Mesothelial cell of epicardium (in vitro differentiated cells): ENCODE results near the gene GABPB1. TPM values are rescaled to one million over a fixed set of nuclear protein-coding genes. Genes with fewer than 3 reads are reported as not detected.

Experiments used
- DNase-seq, 2 experiments: peaks; one replicate each; pipeline ENCODE4 v3.0.0; 2021; ENCODE audit warnings: low spot score in 2 of 2; ENCODE audit not compliant: unreplicated experiment in 2 of 2
- H3K27ac Mint-ChIP-seq: 2 replicates; pipeline ENCODE4 v1.8.0; 2021; ENCODE audit warnings: mixed read lengths
- H3K27me3 Mint-ChIP-seq: 2 replicates; pipeline ENCODE4 v1.8.0; 2021; ENCODE audit warnings: low read depth, mixed read lengths
- H3K36me3 Mint-ChIP-seq: 2 replicates; pipeline ENCODE4 v1.8.0; 2021; ENCODE audit warnings: mixed read lengths
- H3K4me1 Mint-ChIP-seq: 2 replicates; pipeline ENCODE4 v1.8.0; 2021; ENCODE audit warnings: mixed read lengths
- H3K4me3 Mint-ChIP-seq: 2 replicates; pipeline ENCODE4 v1.8.0; 2021; ENCODE audit warnings: mild to moderate bottlenecking, moderate library complexity, mixed read lengths
- H3K9me3 Mint-ChIP-seq: 2 replicates; pipeline ENCODE4 v1.8.0; 2021; ENCODE audit warnings: mixed read lengths
- CTCF ChIP-seq: fragments of 200-600 bp; sonication (generic); IDR thresholded peaks from one replicate; pipeline ENCODE4 v1.5.0; 2021; ENCODE audit warnings: antibody characterized with exemption; ENCODE audit not compliant: unreplicated experiment
- total RNA-seq: library from RNA; stranded (reverse); gene quantifications from 3 replicates; pipeline ENCODE4 v1.2.1, GENCODE V29; 2021

Gene GABPB1
- total RNA-seq, 1 donor from 2014 or later: 24.0 TPM

GRCh38 chr15:50275908-50276307, 79.1 kb downstream of the GABPB1 start:
- peaks cover 4% of the 10 kb centered on the region for H3K4me1 Mint-ChIP-seq
- no peak overlapping the region for H3K4me3 Mint-ChIP-seq
- peaks cover 5% of the 10 kb centered on the region for H3K36me3 Mint-ChIP-seq
- no peak overlapping the region for H3K27ac Mint-ChIP-seq
- no peak for DNase-seq
- no peak for TF ChIP-seq CTCF
- H3K9me3 Mint-ChIP-seq: no peaks in the 10 kb centered on the region
- no peaks in the 10 kb centered on the region for H3K27me3 Mint-ChIP-seq

- H3K27ac Mint-ChIP-seq: no peak overlapping the region
- no peaks in the 10 kb centered on the region for H3K9me3 Mint-ChIP-seq
- peaks cover 4% of the 10 kb centered on the region for H3K4me1 Mint-ChIP-seq
- no peak for TF ChIP-seq CTCF
- H3K4me3 Mint-ChIP-seq: no peak overlapping the region
- no peaks in the 10 kb centered on the region for H3K27me3 Mint-ChIP-seq
- DNase-seq: no peak
- H3K36me3 Mint-ChIP-seq: peaks cover 5% of the 10 kb centered on the region
These were observed 79.9 kb downstream of the GABPB1 start for GRCh38 chr15:50275091-50275490.

- no peak for TF ChIP-seq CTCF
- no peak overlapping the region for H3K27ac Mint-ChIP-seq
- H3K9me3 Mint-ChIP-seq: no peaks in the 10 kb centered on the region
- no peak for DNase-seq
- peaks cover 18% of the 10 kb centered on the region for H3K27me3 Mint-ChIP-seq
- no peaks in the 10 kb centered on the region for H3K4me1 Mint-ChIP-seq
- H3K36me3 Mint-ChIP-seq: no peaks in the 10 kb centered on the region
- H3K4me3 Mint-ChIP-seq: no peak overlapping the region
These were observed 87.4 kb downstream of the GABPB1 start for GRCh38 chr15:50267577-50267976.

- H3K9me3 Mint-ChIP-seq: no peaks in the 10 kb centered on the region
- H3K27me3 Mint-ChIP-seq: peaks cover 18% of the 10 kb centered on the region
- no peaks in the 10 kb centered on the region for H3K4me1 Mint-ChIP-seq
- H3K27ac Mint-ChIP-seq: no peak within 1 kb of the TSS
- DNase-seq: no peak
- no peaks in the 10 kb centered on the region for H3K36me3 Mint-ChIP-seq
- no peak within 1 kb of the TSS for H3K4me3 Mint-ChIP-seq
- no peak for TF ChIP-seq CTCF
These were observed 89.4 kb downstream of the GABPB1 start, which contains the start of gene HDC for GRCh38 chr15:50265620-50266019. HDC (minus strand) TSS chr15:50265726; CDS start chr15:50265623, 103 bp downstream.

GRCh38 chr15:50262533-50262932, 92.5 kb downstream of the GABPB1 start:
- Mint-ChIP-seq H3K4me1 (no peaks in the 10 kb centered on the region), H3K27me3 (peaks cover 21% of the 10 kb centered on the region), H3K4me3 (no peak overlapping the region), H3K27ac (no peak overlapping the region), H3K9me3 (no peaks in the 10 kb centered on the region), H3K36me3 (no peaks in the 10 kb centered on the region)
- TF ChIP-seq CTCF: no peak
- DNase-seq: no peak

- Mint-ChIP-seq H3K4me3 (no peak overlapping the region), H3K9me3 (no peaks in the 10 kb centered on the region), H3K4me1 (no peaks in the 10 kb centered on the region), H3K36me3 (no peaks in the 10 kb centered on the region), H3K27ac (no peak overlapping the region), H3K27me3 (peaks cover 21% of the 10 kb centered on the region)
- TF ChIP-seq CTCF: no peak
- DNase-seq: no peak
These were observed 93.0 kb downstream of the GABPB1 start for GRCh38 chr15:50261981-50262380.
